H9 (cell line): ENCODE measurements around the gene ISCU. TPM values are rescaled to one million over a fixed set of nuclear protein-coding genes. Genes with fewer than 3 reads are reported as not detected.
A peak's percentile ranks its signal among the peaks of the same experiment; 100 is the strongest.

Source experiments
- DNase-seq: peaks from one replicate; pipeline ENCODE4 v3.0.0-alpha.2; 2017
- H2AFZ ChIP-seq: one replicate; pipeline ENCODE4 v1.6.1; 2013; ENCODE audit warnings: mild to moderate bottlenecking, low read length, control low read depth, moderate library complexity
- H2AK5ac ChIP-seq: 2 replicates; pipeline ENCODE4 v1.6.1; 2013; ENCODE audit warnings: low read length, control low read depth, mixed read lengths; ENCODE audit not compliant: insufficient read length
- H2BK120ac ChIP-seq: one replicate; pipeline ENCODE4 v1.6.1; 2013; ENCODE audit warnings: low read depth, mild to moderate bottlenecking, low read length, control low read depth, inconsistent platforms; ENCODE audit not compliant: poor library complexity, severe bottlenecking
- H2BK12ac ChIP-seq: 2 replicates; pipeline ENCODE4 v1.6.1; 2013; ENCODE audit warnings: low read length, control low read depth, mixed read lengths, low read depth; ENCODE audit not compliant: insufficient read length
- H2BK15ac ChIP-seq: 2 replicates; pipeline ENCODE4 v1.6.1; 2013; ENCODE audit warnings: low read depth, low read length, control low read depth
- H2BK20ac ChIP-seq: one replicate; pipeline ENCODE4 v1.6.1; 2013; ENCODE audit warnings: low read depth, mild to moderate bottlenecking, low read length, control low read depth, inconsistent platforms; ENCODE audit not compliant: poor library complexity, severe bottlenecking
- H2BK5ac ChIP-seq: 2 replicates; pipeline ENCODE4 v1.6.1; 2013; ENCODE audit warnings: low read length, control low read depth, mixed read lengths; ENCODE audit not compliant: insufficient read length
- H3K14ac ChIP-seq: 2 replicates; pipeline ENCODE4 v1.6.1; 2013; ENCODE audit warnings: low read length, control low read depth; ENCODE audit not compliant: insufficient read depth
- H3K18ac ChIP-seq: 2 replicates; pipeline ENCODE4 v1.6.1; 2013; ENCODE audit warnings: low read depth, mild to moderate bottlenecking, mixed read lengths, low read length, control low read depth; ENCODE audit not compliant: insufficient read length
- H3K23ac ChIP-seq: 2 replicates; pipeline ENCODE4 v1.6.1; 2013; ENCODE audit warnings: low read length, control low read depth, mixed read lengths, low read depth; ENCODE audit not compliant: insufficient read length
- H3K23me2 ChIP-seq: 2 replicates; pipeline ENCODE4 v1.6.1; 2013; ENCODE audit warnings: low read depth, mild to moderate bottlenecking, mixed read lengths, low read length, control low read depth; ENCODE audit not compliant: insufficient read length, poor library complexity, severe bottlenecking
- H3K27ac ChIP-seq: 2 replicates; pipeline ENCODE4 v1.5.1; 2013; ENCODE audit warnings: low read length, control low read depth, mixed read lengths, low read depth; ENCODE audit not compliant: insufficient read length
- H3K27me3 ChIP-seq: 2 replicates; pipeline ENCODE4 v1.6.1; 2013; ENCODE audit warnings: low read length, control low read depth, inconsistent platforms; ENCODE audit not compliant: insufficient read depth
- H3K4ac ChIP-seq: 2 replicates; pipeline ENCODE4 v1.6.1; 2013; ENCODE audit warnings: low read depth, mild to moderate bottlenecking, control low read depth, inconsistent platforms, low read length, moderate library complexity
- H3K4me1 ChIP-seq: 2 replicates; pipeline ENCODE4 v1.6.1; 2013; ENCODE audit warnings: low read length, control low read depth, inconsistent platforms; ENCODE audit not compliant: insufficient read depth
- H3K4me2 ChIP-seq: 2 replicates; pipeline ENCODE4 v1.6.1; 2013; ENCODE audit warnings: low read length, control low read depth, mixed read lengths; ENCODE audit not compliant: insufficient read length, insufficient read depth
- H3K56ac ChIP-seq: 2 replicates; pipeline ENCODE4 v1.6.1; 2013; ENCODE audit warnings: low read depth, mild to moderate bottlenecking, mixed read lengths, low read length, control low read depth; ENCODE audit not compliant: insufficient read length
- H3K79me1 ChIP-seq: 2 replicates; pipeline ENCODE4 v1.6.1; 2013; ENCODE audit warnings: low read depth, mild to moderate bottlenecking, moderate library complexity, low read length, control low read depth, inconsistent platforms; ENCODE audit not compliant: insufficient read depth, poor library complexity, severe bottlenecking
- H3K79me2 ChIP-seq: 2 replicates; pipeline ENCODE4 v1.6.1; 2013; ENCODE audit warnings: low read length, control low read depth, inconsistent platforms; ENCODE audit not compliant: insufficient read depth
- H3K9ac ChIP-seq: 2 replicates; pipeline ENCODE4 v1.6.1; 2013; ENCODE audit warnings: low read length, control low read depth, mixed read lengths; ENCODE audit not compliant: insufficient read length; ENCODE audit errors: extremely low read depth
- H3K9me3 ChIP-seq: one replicate; pipeline ENCODE4 v1.6.1; 2013; ENCODE audit warnings: low read depth, low read length, inconsistent platforms; ENCODE audit not compliant: control insufficient read depth
- H3T11ph ChIP-seq: one replicate; pipeline ENCODE4 v1.6.1; 2013; ENCODE audit warnings: mild to moderate bottlenecking, low read length, control low read depth, inconsistent platforms
- H4K20me1 ChIP-seq: one replicate; pipeline ENCODE4 v1.6.1; 2013; ENCODE audit not compliant: control insufficient read depth, insufficient read length, insufficient read depth
- H4K5ac ChIP-seq: 2 replicates; pipeline ENCODE4 v1.6.1; 2013; ENCODE audit warnings: low read depth, mild to moderate bottlenecking, mixed read lengths, low read length, control low read depth; ENCODE audit not compliant: insufficient read length
- H4K8ac ChIP-seq: replicated peaks from 2 replicates; pipeline ENCODE4 v1.6.1; 2013; ENCODE audit warnings: low read length, control low read depth, mixed read lengths, low read depth; ENCODE audit not compliant: insufficient read length
- H4K91ac ChIP-seq: 2 replicates; pipeline ENCODE4 v1.6.1; 2013; ENCODE audit warnings: low read depth, mild to moderate bottlenecking, moderate library complexity, mixed read lengths, low read length, control low read depth; ENCODE audit not compliant: insufficient read length
- H3K27ac Mint-ChIP-seq, 3 experiments: 2 replicates in 2 of 3; 3 replicates in 1 of 3; pipeline ENCODE4 v1.8.0; 2020 to 2021; ENCODE audit warnings: mixed read lengths in 3 of 3, mild to moderate bottlenecking in 1 of 3, moderate library complexity in 1 of 3
- H3K27me3 Mint-ChIP-seq: 2 replicates; pipeline ENCODE4 v1.8.0; 2021; ENCODE audit warnings: low read depth, mild to moderate bottlenecking, moderate library complexity, mixed read lengths
- H3K36me3 Mint-ChIP-seq, 3 experiments: 2 replicates in 2 of 3; 3 replicates in 1 of 3; pipeline ENCODE4 v1.8.0; 2020 to 2021; ENCODE audit warnings: low read depth in 3 of 3, mixed read lengths in 3 of 3; ENCODE audit not compliant: insufficient read depth in 1 of 3
- H3K4me1 Mint-ChIP-seq, 2 experiments: 2 replicates each; pipeline ENCODE4 v1.8.0; 2020; ENCODE audit warnings: mixed read lengths in 2 of 2
- H3K4me3 Mint-ChIP-seq, 2 experiments: 2 replicates in 1 of 2; 3 replicates in 1 of 2; pipeline ENCODE4 v1.8.0; 2020 to 2021; ENCODE audit warnings: mild to moderate bottlenecking in 2 of 2, mixed read lengths in 2 of 2, moderate library complexity in 1 of 2
- H3K9me3 Mint-ChIP-seq, 2 experiments: 2 replicates in 1 of 2; 3 replicates in 1 of 2; pipeline ENCODE4 v1.8.0; 2020; ENCODE audit warnings: mild to moderate bottlenecking in 2 of 2, mixed read lengths in 2 of 2, moderate library complexity in 1 of 2
- CTCF ChIP-seq: fragments of 200-600 bp; sonication (generic); conservative IDR thresholded peaks from 3 replicates; pipeline ENCODE4 v1.8.0; 2021; ENCODE audit warnings: antibody characterized with exemption, mild to moderate bottlenecking
- WGBS: extraction: QIAGEN DNeasy Blood & Tissue Kit; methylation state at CpG from one replicate; pipeline ENCODE4 v1.1.7; 2013; ENCODE audit warnings: missing lambda C conversion rate, low lambda C conversion rate, mixed read lengths; ENCODE audit not compliant: insufficient read length; ENCODE audit errors: extremely low coverage; 5-methylcytosine and 5-hydroxymethylcytosine counted together
- total RNA-seq: library from RNA; stranded (reverse); gene quantifications from 2 replicates; pipeline ENCODE4 v1.2.1, GENCODE V29; 2021

The ISCU gene
- total RNA-seq, 1 experiment from 2014 or later: 64.9 TPM

- no peak overlapping the region for H3K4ac ChIP-seq
- no peaks in the 10 kb centered on the region for H3K79me2 ChIP-seq
- peak overlapping the region in 2 of 3 experiments; percentile 74 to 79; a peak in 3 of 7 replicates for H3K27ac Mint-ChIP-seq
- H3K23me2 ChIP-seq: no peaks in the 10 kb centered on the region
- H3K14ac ChIP-seq: no peak overlapping the region
- no peak overlapping the region for H4K91ac ChIP-seq
- H3K27me3 ChIP-seq: no peaks in the 10 kb centered on the region
- no peaks in the 10 kb centered on the region for H3K9me3 ChIP-seq
- no peak overlapping the region for H2BK15ac ChIP-seq
- no CpG with 5 or more reads among the region's 11 CpGs for WGBS
- no peak overlapping the region for H2AFZ ChIP-seq
- no peak overlapping the region for H3K18ac ChIP-seq
- H3K27me3 Mint-ChIP-seq: peaks cover 2% of the 10 kb centered on the region; the same call in 1 of the 2 replicates
- no peak overlapping the region for H2BK20ac ChIP-seq
- H3K27ac ChIP-seq: no peak overlapping the region
- no peaks in the 10 kb centered on the region for H3K36me3 Mint-ChIP-seq
- no peak for DNase-seq
- no peak for TF ChIP-seq CTCF
- no peak overlapping the region for H3K9ac ChIP-seq
- H2AK5ac ChIP-seq: no peak overlapping the region
- H3K56ac ChIP-seq: no peak overlapping the region
- no peak overlapping the region; a peak in 1 of 5 replicates for H3K4me3 Mint-ChIP-seq
- H2BK12ac ChIP-seq: no peak overlapping the region
- H3T11ph ChIP-seq: no peak overlapping the region
- H3K23ac ChIP-seq: no peak overlapping the region
- no peaks in the 10 kb centered on the region for H3K79me1 ChIP-seq
- no peaks in the 10 kb centered on the region for H4K20me1 ChIP-seq
- H3K4me1 ChIP-seq: no peaks in the 10 kb centered on the region
- peaks cover 4 to 9% of the 10 kb centered on the region in 2 experiments; a peak in 3 of 4 replicates for H3K4me1 Mint-ChIP-seq
- H4K5ac ChIP-seq: no peak overlapping the region
- H3K4me2 ChIP-seq: no peak overlapping the region
- no peak overlapping the region for H2BK120ac ChIP-seq
- no peak overlapping the region for H2BK5ac ChIP-seq
- no peak overlapping the region for H4K8ac ChIP-seq
- no peaks in the 10 kb centered on the region for H3K9me3 Mint-ChIP-seq
Measured at GRCh38 chr12:108598553-108599250, 36.3 kb downstream of the ISCU start.
